ENCODE results near the gene GPR137.

The GPR137 gene

DNA sequence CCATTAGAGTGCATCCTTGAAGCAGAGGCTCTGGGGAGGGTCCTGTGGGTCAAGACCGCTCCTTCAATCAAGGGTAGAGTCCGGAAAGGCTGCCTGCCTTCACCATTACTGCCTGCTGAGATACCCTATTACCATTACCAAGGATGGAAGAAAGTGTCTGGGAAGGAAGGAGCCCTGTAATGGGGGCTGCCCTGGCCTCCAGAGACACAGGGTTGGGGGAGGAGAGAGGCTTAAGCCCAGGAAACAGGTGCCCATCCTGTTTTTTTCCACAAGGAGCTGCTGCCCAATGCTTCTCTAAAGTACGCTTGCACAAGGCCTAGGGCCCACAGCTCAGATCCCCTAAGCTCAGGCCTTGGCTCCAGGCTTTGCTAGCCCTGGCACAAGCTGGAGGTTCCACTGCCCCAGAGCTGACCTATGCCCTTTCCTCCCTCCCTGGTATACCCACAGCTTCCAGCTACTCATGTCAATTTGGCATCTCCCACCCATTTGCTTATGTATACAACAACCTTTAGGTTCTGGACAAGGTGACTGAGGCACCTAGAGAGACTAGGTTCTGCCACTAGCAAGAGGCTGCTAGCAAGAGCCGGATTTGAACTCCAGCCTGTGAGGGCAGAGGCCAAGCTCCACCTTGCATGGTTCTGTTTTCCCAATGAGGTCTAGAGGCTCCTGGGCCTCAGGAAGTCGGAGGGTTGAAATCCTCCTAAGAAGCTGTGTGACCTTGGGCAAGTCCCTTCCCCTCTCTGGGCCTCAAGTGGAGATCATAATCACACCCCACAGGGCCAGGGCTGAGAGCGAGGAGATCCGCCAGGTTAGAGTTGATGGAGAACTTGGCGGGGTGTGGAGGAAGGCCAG lies 35.9 kb upstream of the GPR137 start:
- DNase-seq: no peak

DNA sequence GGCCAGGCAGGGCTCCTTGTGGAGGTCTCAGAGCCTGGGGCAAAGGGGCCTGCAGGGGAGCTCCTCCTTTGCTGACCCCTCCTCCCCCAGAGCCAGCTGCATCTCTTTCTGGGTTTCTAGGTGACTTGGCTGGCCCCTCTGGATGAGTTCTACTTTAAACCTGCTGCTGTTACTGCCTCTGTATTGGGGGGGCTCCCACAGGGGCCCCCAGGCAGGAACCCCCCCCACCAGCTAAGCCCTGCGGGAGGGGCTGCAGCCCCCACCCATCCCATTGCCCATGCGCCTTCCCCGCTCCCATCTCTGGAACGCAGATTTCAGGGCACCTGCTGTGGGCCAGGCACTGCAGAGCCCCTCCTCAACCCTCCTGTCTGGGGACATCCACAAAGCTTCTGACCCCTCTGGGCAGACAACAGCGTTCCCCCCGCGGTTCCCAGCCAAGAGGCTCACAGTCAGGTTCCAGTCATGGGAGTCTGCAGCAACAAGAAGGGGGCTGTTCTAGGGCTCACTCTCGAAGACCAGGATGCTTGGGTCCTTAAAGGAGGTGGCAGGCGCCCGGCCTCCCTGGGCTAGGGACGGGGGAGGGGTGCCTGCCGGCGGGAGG lies 35.1 kb upstream of the GPR137 start:
- no peak for DNase-seq

DNA sequence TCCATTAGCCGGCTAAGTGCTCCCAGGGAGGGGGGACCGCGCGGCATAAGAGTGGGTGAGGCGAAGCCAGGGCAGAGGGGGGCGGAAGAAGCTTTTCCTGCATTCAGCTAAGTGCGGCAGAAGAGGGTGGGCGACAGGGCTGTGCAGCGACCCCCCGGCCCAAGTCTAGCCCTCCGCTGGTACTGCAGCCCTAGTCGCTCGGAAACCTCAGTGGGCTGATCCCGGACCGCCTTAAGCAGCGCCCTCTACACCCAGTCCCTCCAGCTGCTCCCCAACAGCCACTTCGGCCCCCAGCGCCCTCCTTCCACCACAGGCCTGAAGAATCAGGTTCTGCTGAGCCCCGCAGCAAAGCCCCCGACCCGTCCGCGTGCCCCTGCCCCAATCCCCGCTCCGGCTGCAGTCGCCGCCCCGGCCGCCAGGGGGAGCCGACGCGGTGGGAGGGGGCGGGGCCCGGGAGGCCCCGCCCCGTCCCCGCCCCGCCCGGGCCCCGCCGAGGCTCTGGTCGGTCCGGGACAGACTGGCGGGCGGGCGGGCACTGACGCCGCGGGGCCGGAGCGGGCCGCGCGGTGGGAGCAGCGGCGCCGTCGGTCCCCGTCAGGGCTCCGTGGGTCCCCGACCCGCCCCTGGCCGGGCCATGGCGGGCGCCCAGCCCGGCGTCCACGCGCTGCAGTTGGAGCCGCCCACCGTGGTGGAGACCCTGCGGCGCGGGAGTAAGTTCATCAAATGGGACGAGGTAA lies 34.5 kb upstream of the GPR137 start, which contains the start of gene PLCB3:
TSS of gene PLCB3 (plus strand) at position 515 of the 737 bp plus-strand sequence. CDS start at position 635, 120 bp downstream.
- peak; percentile 57 for DNase-seq

DNA sequence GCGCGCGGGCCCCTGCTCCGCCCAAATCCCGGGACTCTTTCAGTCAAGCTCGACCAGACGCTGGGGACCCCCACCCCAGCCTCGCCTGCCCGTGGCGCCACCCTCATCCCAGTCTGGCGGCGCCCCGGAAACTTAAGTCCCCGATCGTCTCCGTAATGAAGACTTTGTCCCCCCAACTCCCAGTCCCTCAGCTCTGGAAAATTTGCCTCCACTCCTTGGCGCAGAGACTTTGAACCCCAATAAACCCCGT lies 34.0 kb upstream of the GPR137 start:
- DNase-seq: no peak

DNA sequence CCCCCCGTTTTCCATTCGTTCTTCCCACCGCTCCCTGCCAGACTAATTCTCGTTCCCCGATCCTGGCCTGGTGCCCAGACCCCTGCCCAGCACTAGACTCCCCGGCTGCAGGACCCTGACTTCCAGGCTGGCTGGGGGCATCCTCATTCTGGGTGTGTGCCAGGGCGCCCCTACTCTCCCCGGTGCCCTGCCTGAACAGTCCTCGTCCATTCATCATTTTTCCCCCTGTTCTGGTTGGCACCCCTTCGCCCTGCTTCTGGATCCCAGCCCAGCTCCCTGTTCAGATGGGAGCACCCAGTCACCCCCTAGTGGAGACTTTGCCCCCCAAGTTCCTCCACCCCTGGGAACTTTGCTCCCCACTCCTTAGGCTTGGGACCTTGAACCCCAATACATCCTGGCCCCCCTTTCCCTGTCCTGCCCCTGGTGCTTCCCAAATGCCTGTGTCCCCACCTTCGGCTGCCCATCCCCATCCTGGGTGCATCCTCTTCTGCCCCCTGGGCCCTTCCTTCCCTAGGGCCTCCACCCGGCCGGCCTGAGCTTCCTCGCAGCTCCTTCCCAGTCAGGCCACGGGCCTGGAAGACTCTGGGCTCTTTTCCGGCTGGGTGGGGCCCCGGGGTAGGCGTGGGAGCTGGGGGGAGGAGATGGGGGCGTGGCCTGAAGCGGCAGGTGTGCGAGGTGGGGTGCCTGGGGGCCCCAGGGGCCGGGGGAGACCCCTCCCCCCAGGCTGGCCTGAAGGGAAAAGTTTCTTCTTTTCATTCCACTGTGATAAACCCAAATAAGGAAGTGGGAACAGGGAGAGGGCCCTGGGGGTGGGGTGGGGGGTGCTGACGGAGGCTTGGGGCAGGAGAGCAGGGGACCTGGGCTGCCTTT lies 33.4 kb upstream of the GPR137 start:
- no peak for DNase-seq

DNA sequence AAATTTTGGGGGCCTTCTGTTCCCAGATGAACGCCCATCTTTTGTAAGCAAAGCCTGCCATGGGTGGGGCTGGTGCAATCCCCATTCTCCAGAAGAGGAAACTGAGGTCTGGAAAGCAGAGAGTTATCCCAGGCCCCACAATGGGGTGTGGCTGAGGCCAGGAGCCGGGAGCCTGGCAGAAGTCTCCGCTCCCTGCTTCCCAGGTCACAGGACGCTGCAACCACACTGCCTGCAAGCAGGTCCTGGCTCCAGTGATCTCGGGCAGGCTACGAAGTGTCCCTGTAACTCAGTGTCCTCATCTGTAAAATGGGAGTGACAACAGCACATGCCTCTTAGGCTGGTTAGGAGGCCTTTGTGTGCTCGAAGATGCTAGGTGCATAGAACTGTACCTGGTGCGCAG lies 32.6 kb upstream of the GPR137 start:
- DNase-seq: no peak

DNA sequence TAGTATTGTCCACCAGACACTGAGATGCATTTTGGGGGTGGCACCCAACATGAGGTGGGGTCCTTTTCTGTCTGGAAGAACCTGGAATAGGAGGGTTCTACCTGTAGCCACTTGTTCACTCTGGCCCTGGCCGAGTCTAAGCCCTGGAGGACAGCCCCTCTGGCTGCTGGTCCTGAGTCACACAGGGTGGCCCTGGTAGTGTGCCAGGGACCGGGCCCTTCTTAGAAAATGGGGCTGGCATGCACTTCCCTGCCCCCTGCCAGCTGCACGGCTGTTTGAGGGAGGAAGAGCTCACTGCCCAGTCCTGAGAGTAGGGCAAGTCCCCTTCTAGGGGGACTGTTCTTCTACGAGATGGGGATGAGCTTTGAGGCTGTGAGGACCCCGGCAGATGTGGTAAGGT lies 32.2 kb upstream of the GPR137 start:
- DNase-seq: no peak

DNA sequence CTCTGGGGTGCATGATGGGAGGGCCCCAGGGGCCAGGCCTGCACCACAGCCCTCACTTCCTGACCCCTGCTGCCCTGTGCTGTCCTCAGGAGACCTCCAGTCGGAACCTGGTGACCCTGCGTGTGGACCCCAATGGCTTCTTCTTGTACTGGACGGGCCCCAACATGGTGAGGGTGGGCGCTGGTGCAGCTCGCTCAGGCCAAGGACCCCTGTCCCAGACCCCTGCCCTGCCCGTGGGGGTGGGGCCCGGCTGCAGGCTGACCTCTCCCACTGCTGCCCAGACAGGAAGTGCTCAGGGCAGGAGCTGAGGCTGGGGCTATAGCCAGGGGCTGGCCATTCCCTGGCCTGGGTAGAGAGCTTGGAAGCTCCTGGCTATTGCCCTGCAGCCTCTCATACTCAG lies 31.3 kb upstream of the GPR137 start:
- DNase-seq: no peak

DNA sequence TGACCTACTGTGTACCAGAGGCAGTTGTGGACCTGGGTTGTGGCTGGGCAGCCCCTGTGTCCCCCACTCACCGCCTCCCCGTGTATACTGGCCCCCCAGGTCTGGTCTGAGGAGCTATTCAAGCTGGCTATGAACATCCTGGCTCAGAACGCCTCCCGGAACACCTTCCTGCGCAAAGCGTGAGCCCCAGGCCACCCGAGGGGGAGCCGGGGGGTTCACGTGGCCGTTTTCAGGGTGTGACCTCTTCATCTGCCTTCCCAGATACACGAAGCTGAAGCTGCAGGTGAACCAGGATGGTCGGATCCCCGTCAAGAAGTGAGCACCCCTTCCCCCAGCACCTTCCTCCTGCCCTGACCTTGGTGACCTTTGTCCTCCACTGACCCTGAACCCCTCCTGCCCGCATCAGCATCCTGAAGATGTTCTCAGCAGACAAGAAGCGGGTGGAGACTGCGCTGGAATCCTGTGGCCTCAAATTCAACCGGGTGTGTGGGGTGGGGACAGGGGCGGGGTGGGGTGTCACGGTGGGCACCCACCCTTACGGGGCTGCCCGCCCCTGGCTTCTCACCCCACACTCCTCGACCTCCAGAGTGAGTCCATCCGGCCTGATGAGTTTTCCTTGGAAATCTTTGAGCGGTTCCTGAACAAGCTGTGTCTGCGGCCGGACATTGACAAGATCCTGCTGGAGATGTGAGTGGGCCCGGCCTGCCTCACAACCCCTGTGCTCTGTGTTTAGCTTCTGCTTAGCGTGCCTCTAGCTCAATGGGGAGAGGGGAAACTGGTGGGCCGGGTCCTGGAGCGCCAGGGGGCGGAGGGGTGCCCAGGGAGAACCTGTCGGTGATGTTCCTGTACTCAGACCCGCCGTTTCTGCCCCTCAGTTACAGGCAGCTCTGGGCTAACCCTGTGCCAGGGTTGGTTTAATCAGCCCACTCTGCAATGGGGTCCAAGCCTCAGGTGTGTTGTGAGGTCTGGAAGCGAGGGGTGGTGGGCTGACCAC lies 30.2 kb upstream of the GPR137 start:
- no peak for DNase-seq

DNA sequence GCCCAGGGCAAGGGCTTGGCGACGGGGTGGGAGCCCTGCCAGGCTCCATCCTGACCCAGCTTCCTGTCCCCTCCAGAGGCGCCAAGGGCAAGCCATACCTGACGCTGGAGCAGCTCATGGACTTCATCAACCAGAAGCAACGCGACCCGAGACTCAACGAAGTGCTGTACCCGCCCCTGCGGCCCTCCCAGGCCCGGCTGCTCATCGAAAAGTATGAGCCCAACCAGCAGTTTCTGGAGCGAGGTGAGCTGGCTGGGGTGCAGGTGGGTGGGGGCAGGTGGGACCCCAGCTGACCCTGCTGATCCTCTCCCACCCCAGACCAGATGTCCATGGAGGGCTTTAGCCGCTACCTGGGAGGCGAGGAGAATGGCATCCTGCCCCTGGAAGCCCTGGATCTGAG lies 29.3 kb upstream of the GPR137 start:
- no peak for DNase-seq

DNA sequence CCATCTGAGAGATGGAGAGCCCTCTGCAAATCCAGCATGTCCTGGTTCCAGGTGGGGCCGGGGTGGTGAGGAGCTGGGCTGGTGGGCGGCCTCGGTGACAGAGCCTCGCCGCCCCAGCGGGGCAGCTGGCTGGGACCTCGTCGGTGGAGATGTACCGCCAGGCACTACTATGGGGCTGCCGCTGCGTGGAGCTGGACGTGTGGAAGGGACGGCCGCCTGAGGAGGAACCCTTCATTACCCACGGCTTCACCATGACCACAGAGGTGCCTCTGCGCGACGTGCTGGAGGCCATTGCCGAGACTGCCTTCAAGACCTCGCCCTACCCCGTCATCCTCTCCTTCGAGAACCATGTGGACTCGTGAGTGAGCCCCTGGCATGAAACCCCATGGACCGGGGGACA lies 27.3 kb upstream of the GPR137 start:
- no peak for DNase-seq

DNA sequence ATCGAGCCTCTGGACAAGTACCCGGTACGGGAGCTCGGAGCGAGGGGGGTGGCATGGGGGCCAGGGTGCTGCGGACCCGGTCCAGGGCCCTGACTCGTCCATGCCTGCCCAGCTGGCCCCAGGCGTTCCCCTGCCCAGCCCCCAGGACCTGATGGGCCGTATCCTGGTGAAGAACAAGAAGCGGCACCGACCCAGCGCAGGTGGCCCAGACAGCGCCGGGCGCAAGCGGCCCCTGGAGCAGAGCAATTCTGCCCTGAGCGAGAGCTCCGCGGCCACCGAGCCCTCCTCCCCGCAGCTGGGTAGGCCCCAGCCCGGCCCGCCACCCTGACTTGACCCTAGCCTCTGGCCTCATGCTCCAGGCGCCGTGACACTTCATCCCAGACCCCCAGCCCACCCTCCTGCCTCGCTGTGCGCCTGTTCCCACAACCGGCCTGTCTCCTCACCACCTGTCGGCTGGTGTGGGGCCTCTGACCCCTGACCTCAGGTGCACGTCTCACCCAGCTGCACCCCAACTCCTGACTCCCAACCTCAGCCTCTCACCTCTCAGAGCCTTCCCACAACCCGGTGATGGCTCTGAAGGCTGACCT lies 26.6 kb upstream of the GPR137 start:
- no peak for DNase-seq

DNA sequence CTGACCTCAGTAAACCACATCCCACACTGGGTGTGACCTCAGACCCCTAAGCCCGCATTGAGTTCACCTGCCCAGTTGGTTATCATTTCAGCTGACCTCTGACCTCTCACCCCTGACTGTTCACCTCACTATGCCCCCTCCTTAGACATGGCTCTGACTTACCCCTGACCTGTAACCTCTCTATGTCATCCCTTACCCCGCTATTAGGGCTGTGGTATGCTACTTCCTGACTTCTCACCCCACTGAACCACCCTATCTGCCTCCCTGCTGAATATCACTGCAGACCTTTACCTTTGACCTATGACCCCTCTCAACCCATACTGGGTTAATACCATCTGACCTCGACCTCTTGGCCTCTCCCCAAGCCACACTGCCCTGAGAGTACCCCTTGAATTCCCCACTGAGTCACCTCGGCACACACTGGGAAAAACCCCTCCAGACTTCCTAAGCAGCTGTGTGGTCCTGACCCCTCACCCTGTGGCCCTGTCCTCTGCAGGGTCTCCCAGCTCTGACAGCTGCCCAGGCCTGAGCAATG lies 26.0 kb upstream of the GPR137 start:
- no peak for DNase-seq

DNA sequence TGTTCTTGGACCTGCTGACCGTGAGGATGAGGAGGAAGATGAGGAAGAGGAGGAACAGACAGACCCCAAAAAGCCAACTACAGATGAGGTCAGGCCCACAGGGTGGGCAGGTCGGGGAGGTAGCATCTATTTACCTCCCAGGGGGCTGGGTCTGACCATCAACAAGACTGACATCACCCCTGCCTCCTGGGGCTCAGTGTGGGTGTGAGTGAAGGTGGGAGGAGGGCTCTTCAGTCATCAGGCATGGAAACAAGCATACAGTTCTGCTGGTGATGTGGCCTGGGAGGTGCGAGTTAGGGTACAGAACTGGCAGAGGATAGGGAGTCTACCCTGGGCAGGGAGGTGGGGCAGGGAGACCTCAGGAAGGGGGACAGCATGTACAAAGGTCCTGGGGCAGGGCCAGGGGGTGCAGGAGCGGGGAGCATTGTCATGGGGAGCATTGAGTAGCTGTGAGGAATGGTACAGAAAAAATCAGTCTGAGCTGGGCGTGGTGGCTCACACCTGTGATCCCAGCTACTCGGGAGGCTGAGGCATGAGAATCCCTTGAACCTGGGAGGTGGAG lies 25.4 kb upstream of the GPR137 start:
- DNase-seq: no peak

DNA sequence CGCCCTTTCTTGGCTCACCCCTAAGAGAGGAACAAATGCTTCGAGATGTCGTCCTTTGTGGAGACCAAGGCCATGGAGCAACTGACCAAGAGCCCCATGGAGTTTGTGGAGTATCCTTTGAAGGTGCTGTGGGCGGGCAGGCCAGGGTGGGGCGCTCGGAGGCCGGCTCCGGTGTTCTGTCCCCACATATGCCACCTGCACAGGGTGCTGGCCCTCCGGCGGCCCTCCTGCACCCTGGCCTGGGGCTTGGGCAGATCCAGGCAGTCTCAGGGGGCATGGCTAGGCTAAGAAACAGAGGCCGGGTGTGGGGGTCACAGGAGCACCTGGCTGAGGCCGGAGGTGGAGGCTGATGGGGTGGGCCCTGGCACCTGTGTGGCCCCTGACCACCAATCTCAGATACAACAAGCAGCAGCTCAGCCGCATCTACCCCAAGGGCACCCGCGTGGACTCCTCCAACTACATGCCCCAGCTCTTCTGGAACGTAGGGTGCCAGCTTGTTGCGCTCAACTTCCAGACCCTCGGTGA lies 24.0 kb upstream of the GPR137 start:
- DNase-seq: no peak

DNA sequence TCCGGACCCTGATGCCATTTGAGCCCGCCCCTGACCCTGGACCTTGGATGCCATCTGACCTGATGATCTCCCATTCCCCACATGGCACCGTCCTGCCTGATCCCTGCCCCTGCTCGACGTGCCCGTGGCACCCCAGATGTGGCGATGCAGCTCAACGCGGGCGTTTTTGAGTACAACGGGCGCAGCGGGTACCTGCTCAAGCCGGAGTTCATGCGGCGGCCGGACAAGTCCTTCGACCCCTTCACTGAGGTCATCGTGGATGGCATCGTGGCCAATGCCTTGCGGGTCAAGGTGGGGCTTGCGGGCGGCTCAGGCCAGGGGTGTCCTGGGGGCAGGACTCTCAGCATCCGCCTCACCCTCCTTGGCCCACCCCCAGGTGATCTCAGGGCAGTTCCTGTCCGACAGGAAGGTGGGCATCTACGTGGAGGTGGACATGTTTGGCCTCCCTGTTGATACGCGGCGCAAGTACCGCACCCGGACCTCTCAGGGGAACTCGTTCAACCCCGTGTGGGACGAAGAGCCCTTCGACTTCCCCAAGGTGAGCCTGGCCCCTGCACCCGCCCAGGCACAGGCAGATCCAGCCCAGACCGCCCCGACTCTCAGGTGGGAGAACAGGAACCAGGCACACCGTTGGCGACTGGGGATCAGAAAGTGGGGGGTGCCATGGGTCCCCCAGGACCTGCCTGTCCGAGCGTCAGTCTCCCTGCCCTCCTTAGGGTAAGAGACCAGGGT lies 23.2 kb upstream of the GPR137 start:
- DNase-seq: no peak

DNA sequence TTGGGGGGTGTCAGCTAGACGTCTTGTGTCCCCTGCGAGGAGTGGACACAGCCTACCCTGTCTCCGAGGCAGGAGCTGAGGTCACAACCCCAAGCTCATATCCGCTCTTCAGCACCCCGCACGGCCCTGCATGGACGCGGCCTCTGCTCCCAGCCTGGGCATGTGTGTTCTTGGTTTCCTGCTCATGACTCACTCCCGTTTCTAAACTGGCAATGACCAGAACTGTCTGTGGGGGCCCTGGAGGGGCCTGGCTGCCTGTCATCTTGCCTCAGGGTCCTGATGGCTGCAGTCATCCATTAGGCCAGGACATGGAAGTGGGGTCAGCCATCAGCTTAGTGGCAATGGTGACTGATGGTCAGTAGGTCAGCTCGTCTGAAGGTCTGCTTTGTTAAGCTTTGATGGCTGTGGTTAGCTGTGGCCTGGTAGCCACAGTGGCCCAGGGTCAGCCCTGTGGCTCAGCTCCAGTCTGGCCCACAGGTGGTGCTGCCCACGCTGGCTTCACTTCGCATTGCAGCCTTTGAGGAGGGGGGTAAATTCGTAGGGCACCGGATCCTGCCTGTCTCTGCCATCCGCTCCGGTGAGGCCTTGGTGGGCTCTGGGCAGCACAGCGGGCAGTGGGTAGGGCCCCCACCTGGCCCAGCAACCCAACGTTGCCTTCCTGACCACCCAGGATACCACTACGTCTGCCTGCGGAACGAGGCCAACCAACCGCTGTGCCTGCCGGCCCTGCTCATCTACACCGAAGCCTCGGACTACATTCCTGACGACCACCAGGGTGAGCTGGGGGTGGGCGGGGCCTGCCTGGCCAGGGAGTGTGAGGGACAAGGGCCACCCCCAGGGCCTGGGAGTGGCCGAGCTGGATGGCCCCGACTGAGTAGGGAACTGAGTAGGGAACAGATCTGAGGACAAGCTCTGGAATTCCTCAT lies 22.4 kb upstream of the GPR137 start:
- DNase-seq: no peak

DNA sequence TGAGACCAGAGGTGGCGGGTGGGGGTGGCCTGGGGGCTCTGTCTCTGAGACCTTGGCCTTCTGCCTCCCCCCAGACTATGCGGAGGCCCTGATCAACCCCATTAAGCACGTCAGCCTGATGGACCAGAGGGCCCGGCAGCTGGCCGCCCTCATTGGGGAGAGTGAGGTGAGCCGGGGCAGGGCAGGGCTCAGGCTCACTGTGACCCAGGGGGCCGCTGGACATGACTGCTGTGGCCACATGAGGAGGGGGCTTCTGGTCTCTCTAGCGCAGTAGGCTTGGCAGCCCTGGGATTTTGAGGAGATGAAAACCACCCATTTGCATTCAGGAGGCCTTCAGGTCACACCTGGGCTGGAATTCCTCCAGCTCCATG lies 21.7 kb upstream of the GPR137 start:
- DNase-seq: no peak

DNA sequence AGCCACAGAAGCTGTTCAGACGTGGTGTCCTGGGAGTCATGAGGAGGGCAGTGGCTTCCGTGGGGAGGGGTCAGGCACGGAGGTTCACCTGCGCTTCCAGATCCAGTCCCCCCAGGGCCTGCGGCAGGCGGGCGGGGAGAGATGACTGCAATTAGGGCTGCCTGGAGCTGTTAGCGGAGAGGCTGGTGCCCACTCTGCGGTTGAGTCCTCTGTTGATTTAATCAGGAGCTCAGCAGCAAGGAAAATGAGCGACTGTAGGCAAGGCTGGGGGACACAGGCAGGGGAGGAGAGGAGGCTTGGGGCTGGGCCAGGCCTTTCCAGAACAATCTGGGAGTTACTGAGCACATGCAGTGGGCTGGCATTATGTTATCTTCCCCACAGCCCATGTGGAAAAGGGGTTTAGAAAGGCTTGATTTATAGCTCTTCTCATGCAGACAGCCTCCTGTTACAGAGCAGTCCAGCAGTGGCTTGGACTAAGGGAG lies 21.2 kb upstream of the GPR137 start:
- no peak for DNase-seq
